GM18867 (cell line): Measurements from ENCODE around the gene ZDHHC12.
"Not testable (repeated sequence)": the region's sequence is repeated elsewhere in the genome, so short reads cannot be mapped to it uniquely, and the experiment has no call there.

Source experiments
- ATAC-seq: cut with Tn5 transposase; IDR thresholded peaks from one replicate; pipeline ENCODE4 v1.9.1; 2021; ENCODE audit warnings: mild to moderate bottlenecking, moderate library complexity; ENCODE audit not compliant: unreplicated experiment

Gene ZDHHC12

GRCh38 chr9:128712451-128713410 is 11.2 kb downstream of the ZDHHC12 start:
- ATAC-seq, result no peak

GRCh38 chr9:128707446-128707845 is 16.5 kb downstream of the ZDHHC12 start:
- ATAC-seq, result no peak

GRCh38 chr9:128706671-128707381 is 17.1 kb downstream of the ZDHHC12 start:
- no peak for ATAC-seq

- ATAC-seq, result no peak
Observed at GRCh38 chr9:128706045-128706444, 17.9 kb downstream of the ZDHHC12 start.

- ATAC-seq, result no peak
Observed at GRCh38 chr9:128705051-128705965, 18.6 kb downstream of the ZDHHC12 start.

GRCh38 chr9:128704356-128704670 is 19.6 kb downstream of the ZDHHC12 start:
- ATAC-seq, result no peak

- ATAC-seq, result no peak
Observed at GRCh38 chr9:128703616-128704355, 20.1 kb downstream of the ZDHHC12 start.

GRCh38 chr9:128702949-128703615 is 20.8 kb downstream of the ZDHHC12 start:
- ATAC-seq, result peak; percentile 27

- ATAC-seq, result peak; percentile 73
Observed at GRCh38 chr9:128702445-128702948, 21.4 kb downstream of the ZDHHC12 start, which contains the start of gene PKN3. PKN3 (plus strand) TSS chr9:128702503; CDS start chr9:128702916, 413 bp downstream.

GRCh38 chr9:128701227-128701854 is 22.6 kb downstream of the ZDHHC12 start:
- ATAC-seq, result no peak

GRCh38 chr9:128699096-128699795 is 24.7 kb downstream of the ZDHHC12 start:
- not testable (repeated sequence) for ATAC-seq

- ATAC-seq, result no peak
Observed at GRCh38 chr9:128696923-128697707, 26.8 kb downstream of the ZDHHC12 start.

GRCh38 chr9:128694344-128694743 is 29.6 kb downstream of the ZDHHC12 start:
- no peak for ATAC-seq

- ATAC-seq, result not testable (repeated sequence)
Observed at GRCh38 chr9:128693738-128694137, 30.2 kb downstream of the ZDHHC12 start.

GRCh38 chr9:128690684-128691034 is 33.3 kb downstream of the ZDHHC12 start:
- no peak for ATAC-seq

GRCh38 chr9:128689820-128690683 is 33.9 kb downstream of the ZDHHC12 start:
- peak; percentile 5 for ATAC-seq

- peak; percentile 20 for ATAC-seq
Observed at GRCh38 chr9:128689293-128689774, 34.6 kb downstream of the ZDHHC12 start.
